Measurements from ENCODE around the gene CACNG7.

CACNG7 gene

GRCh38 chr19:53876651-53877224, 32.3 kb upstream of the CACNG7 start:
- Histone ChIP-seq H3K36me3 (peaks cover 8% of the 10 kb centered on the region), H3K27me3 (ENCODE audit: insufficient read depth, low read depth, severe bottlenecking) (no peaks in the 10 kb centered on the region), H3K4me3 (ENCODE audit: low read depth, low read length) (no peak overlapping the region), H3K27ac (no peak overlapping the region), H3K9me3 (ENCODE audit: severe bottlenecking) (no peaks in the 10 kb centered on the region)
- DNase-seq = no peak
- no peak for TF ChIP-seq CTCF (IDR thresholded peaks at IDR 0.05; ENCODE audit: low read depth, low read length)

GRCh38 chr19:53877361-53877766, 31.7 kb upstream of the CACNG7 start:
- Histone ChIP-seq H3K4me3 (ENCODE audit: low read depth, low read length) (no peak overlapping the region), H3K36me3 (peaks cover 8% of the 10 kb centered on the region), H3K27me3 (ENCODE audit: insufficient read depth, low read depth, severe bottlenecking) (peaks cover 3% of the 10 kb centered on the region), H3K9me3 (ENCODE audit: severe bottlenecking) (no peaks in the 10 kb centered on the region), H3K27ac (no peak overlapping the region)
- no peak for TF ChIP-seq CTCF (IDR thresholded peaks at IDR 0.05; ENCODE audit: low read depth, low read length)
- DNase-seq = no peak

GRCh38 chr19:53878776-53879139, 30.3 kb upstream of the CACNG7 start:
- Histone ChIP-seq H3K27ac (peak overlapping the region; percentile 75), H3K36me3 (peaks cover 7% of the 10 kb centered on the region), H3K4me3 (ENCODE audit: low read depth, low read length) (peak overlapping the region; percentile 83), H3K9me3 (ENCODE audit: severe bottlenecking) (no peaks in the 10 kb centered on the region), H3K27me3 (ENCODE audit: insufficient read depth, low read depth, severe bottlenecking) (peaks cover 14% of the 10 kb centered on the region)
- DNase-seq = no peak
- TF ChIP-seq CTCF (IDR thresholded peaks at IDR 0.05; ENCODE audit: low read depth, low read length) = no peak

- DNase-seq = peak; percentile 98
- TF ChIP-seq CTCF (IDR thresholded peaks at IDR 0.05; ENCODE audit: low read depth, low read length) = no peak
- H3K36me3 ChIP-seq = peaks cover under 1% of the 10 kb centered on the region
- H3K27me3 ChIP-seq (ENCODE audit: insufficient read depth, low read depth, severe bottlenecking) = peaks cover 21% of the 10 kb centered on the region
- peak overlapping the region; percentile 83 for H3K4me3 ChIP-seq (ENCODE audit: low read depth, low read length)
- peak overlapping the region; percentile 75 for H3K27ac ChIP-seq
- H3K9me3 ChIP-seq (ENCODE audit: severe bottlenecking) = no peaks in the 10 kb centered on the region
Observed at GRCh38 chr19:53879140-53880081, 29.7 kb upstream of the CACNG7 start.

- Histone ChIP-seq H3K36me3 (no peaks in the 10 kb centered on the region; the same call in 1 of the 2 replicates), H3K9me3 (ENCODE audit: severe bottlenecking) (no peaks in the 10 kb centered on the region), H3K27ac (no peak overlapping the region), H3K4me3 (ENCODE audit: low read depth, low read length) (peak overlapping the region; percentile 47), H3K27me3 (ENCODE audit: insufficient read depth, low read depth, severe bottlenecking) (peaks cover 26% of the 10 kb centered on the region)
- TF ChIP-seq CTCF (IDR thresholded peaks at IDR 0.05; ENCODE audit: low read depth, low read length) = no peak
- no peak for DNase-seq
Observed at GRCh38 chr19:53880711-53881481, 28.2 kb upstream of the CACNG7 start.

Data from WERI-Rb-1 (cell line).